IPS DF 6.9 (cell line): ENCODE results near the gene SMIM5.
A peak's percentile ranks its signal among the peaks of the same experiment; 100 is the strongest.

Source experiments
- DNase-seq: peaks from one replicate; pipeline ENCODE4 v3.0.0-alpha.2; 2013; ENCODE audit warnings: low read depth, low spot score
- H3K27ac ChIP-seq: one replicate; pipeline ENCODE4 v1.5.1; 2013; ENCODE audit warnings: low read length, control low read depth
- H3K27me3 ChIP-seq: 2 replicates; pipeline ENCODE4 v1.6.1; 2013; ENCODE audit warnings: mild to moderate bottlenecking, low read length; ENCODE audit not compliant: control insufficient read depth, insufficient read depth
- H3K36me3 ChIP-seq: 2 replicates; pipeline ENCODE4 v1.6.1; 2013; ENCODE audit warnings: low read length; ENCODE audit not compliant: control insufficient read depth, insufficient read depth
- H3K4me1 ChIP-seq: 2 replicates; pipeline ENCODE4 v1.6.1; 2013; ENCODE audit warnings: low read length; ENCODE audit not compliant: control insufficient read depth, insufficient read depth
- H3K4me3 ChIP-seq: 2 replicates; pipeline ENCODE4 v1.5.1; 2013; ENCODE audit warnings: mild to moderate bottlenecking, low read length
- H3K9me3 ChIP-seq: 2 replicates; pipeline ENCODE4 v1.6.1; 2013; ENCODE audit warnings: low read length, inconsistent platforms; ENCODE audit not compliant: control insufficient read depth, insufficient read depth
- WGBS: extraction: QIAGEN DNeasy Blood & Tissue Kit; methylation state at CpG from one replicate; pipeline ENCODE4 v1.1.7; 2013; ENCODE audit warnings: mixed read lengths, missing lambda C conversion rate; ENCODE audit not compliant: insufficient read length, insufficient coverage; 5-methylcytosine and 5-hydroxymethylcytosine counted together

Gene SMIM5

GRCh38 chr17:75625813-75626486, 7.3 kb upstream of the SMIM5 start:
- WGBS: no CpG with 5 or more reads among the region's 15 CpGs
- H3K4me1 ChIP-seq: 0 out of 2 replicates have a peak, but pooled peaks cover 1% of the 10 kb centered on the region
- no peaks in the 10 kb centered on the region for H3K27me3 ChIP-seq
- no peak overlapping the region for H3K4me3 ChIP-seq
- no peaks in the 10 kb centered on the region for H3K9me3 ChIP-seq
- no peaks in the 10 kb centered on the region; the same call in 1 of the 2 replicates for H3K36me3 ChIP-seq
- DNase-seq: no peak
- H3K27ac ChIP-seq: no peak overlapping the region

- Histone ChIP-seq H3K9me3 (no peaks in the 10 kb centered on the region), H3K4me3 (no peak overlapping the region), H3K36me3 (no peaks in the 10 kb centered on the region; the same call in 1 of the 2 replicates), H3K27ac (no peak overlapping the region), H3K27me3 (no peaks in the 10 kb centered on the region), H3K4me1 (0 out of 2 replicates have a peak, but pooled peaks cover 1% of the 10 kb centered on the region)
- no peak for DNase-seq
- whole genome bisulfite sequencing: no CpG with 5 or more reads among the region's 11 CpGs
Observed at GRCh38 chr17:75626496-75627038, 6.7 kb upstream of the SMIM5 start.

GRCh38 chr17:75627094-75627493, 6.1 kb upstream of the SMIM5 start:
- no peaks in the 10 kb centered on the region for H3K27me3 ChIP-seq
- H3K27ac ChIP-seq: no peak overlapping the region
- 0 out of 2 replicates have a peak, but pooled peaks cover 1% of the 10 kb centered on the region for H3K4me1 ChIP-seq
- no peak overlapping the region for H3K4me3 ChIP-seq
- H3K36me3 ChIP-seq: no peaks in the 10 kb centered on the region; the same call in 1 of the 2 replicates
- DNase-seq: no peak
- H3K9me3 ChIP-seq: no peaks in the 10 kb centered on the region
- WGBS: no CpG with 5 or more reads among the region's 10 CpGs

- DNase-seq: no peak
- WGBS: no CpG with 5 or more reads among the region's 6 CpGs
- H3K27ac ChIP-seq: no peak overlapping the region
Observed at GRCh38 chr17:75628425-75628824, 4.8 kb upstream of the SMIM5 start.

GRCh38 chr17:75629157-75629556, 4.1 kb upstream of the SMIM5 start:
- DNase-seq: no peak
- no peaks in the 10 kb centered on the region for H3K27me3 ChIP-seq
- no peak overlapping the region for H3K27ac ChIP-seq
- no peaks in the 10 kb centered on the region; the same call in 1 of the 2 replicates for H3K36me3 ChIP-seq
- no peak overlapping the region for H3K4me3 ChIP-seq
- H3K4me1 ChIP-seq: peaks cover 6% of the 10 kb centered on the region; the same call in 1 of the 2 replicates
- H3K9me3 ChIP-seq: no peaks in the 10 kb centered on the region
- WGBS: no CpG with 5 or more reads among the region's 14 CpGs

More at GRCh38 chr17:75628425-75628824, 4.8 kb upstream of the SMIM5 start:
- Histone ChIP-seq H3K27me3 (no peaks in the 10 kb centered on the region), H3K4me1 (0 out of 2 replicates have a peak, but pooled peaks cover 4% of the 10 kb centered on the region), H3K4me3 (no peak overlapping the region), H3K36me3 (no peaks in the 10 kb centered on the region; the same call in 1 of the 2 replicates), H3K9me3 (no peaks in the 10 kb centered on the region)

GRCh38 chr17:75630071-75630917, 2.9 kb upstream of the SMIM5 start:
- Histone ChIP-seq H3K9me3 (no peaks in the 10 kb centered on the region), H3K4me3 (no peak overlapping the region), H3K27ac (no peak overlapping the region), H3K4me1 (peaks cover 7% of the 10 kb centered on the region; the same call in 1 of the 2 replicates), H3K36me3 (no peaks in the 10 kb centered on the region; the same call in 1 of the 2 replicates), H3K27me3 (no peaks in the 10 kb centered on the region)
- no CpG with 5 or more reads among the region's 26 CpGs for WGBS
- DNase-seq: no peak

- Histone ChIP-seq H3K4me1 (peaks cover 5% of the 10 kb centered on the region), H3K36me3 (no peaks in the 10 kb centered on the region; the same call in 1 of the 2 replicates), H3K9me3 (no peaks in the 10 kb centered on the region), H3K4me3 (no peak overlapping the region), H3K27me3 (no peaks in the 10 kb centered on the region), H3K27ac (no peak overlapping the region)
- no CpG with 5 or more reads among the region's 27 CpGs for WGBS
- no peak for DNase-seq
Observed at GRCh38 chr17:75631353-75631752, 1.9 kb upstream of the SMIM5 start.

GRCh38 chr17:75632428-75632827, 806 bp upstream of the SMIM5 start:
- Histone ChIP-seq H3K36me3 (no peaks in the 10 kb centered on the region; the same call in 1 of the 2 replicates), H3K9me3 (no peaks in the 10 kb centered on the region), H3K4me1 (peaks cover 5% of the 10 kb centered on the region), H3K4me3 (no peak overlapping the region), H3K27me3 (no peaks in the 10 kb centered on the region), H3K27ac (no peak overlapping the region)
- DNase-seq: no peak
- WGBS: no CpG with 5 or more reads among the region's 12 CpGs

GRCh38 chr17:75633486-75634375, 497 bp downstream of the SMIM5 start:
- Histone ChIP-seq H3K27ac (no peak overlapping the region), H3K36me3 (no peaks in the 10 kb centered on the region; the same call in 1 of the 2 replicates), H3K4me1 (peaks cover 5% of the 10 kb centered on the region), H3K27me3 (no peaks in the 10 kb centered on the region), H3K9me3 (no peaks in the 10 kb centered on the region), H3K4me3 (no peak overlapping the region)
- no CpG with 5 or more reads among the region's 27 CpGs for WGBS
- DNase-seq: peak; percentile 76
